ENCODE data around the gene TSR1. TPM values are rescaled to one million over a fixed set of nuclear protein-coding genes. Genes with fewer than 3 reads are reported as not detected.

TSR1 gene
- total RNA-seq, 1 donor from 2014 or later, result 8.7 TPM

- ATAC-seq (no peak), DNase-seq (ENCODE audit: low spot score) (no peak)
Observed at GRCh38 chr17:2289878-2290478, 46.3 kb downstream of the TSR1 start.

GRCh38 chr17:2283302-2283701 lies 53.0 kb downstream of the TSR1 start:
- no peak for DNase-seq (ENCODE audit: low spot score)

GRCh38 chr17:2282297-2282873 lies 53.9 kb downstream of the TSR1 start:
- ATAC-seq (peak; percentile 79), DNase-seq (ENCODE audit: low spot score) (no peak)

More at GRCh38 chr17:2283302-2283701, 53.0 kb downstream of the TSR1 start:
- no peak for ATAC-seq

- no peak for ATAC-seq
- DNase-seq (ENCODE audit: low spot score), result no peak
Observed at GRCh38 chr17:2279707-2280106, 56.5 kb downstream of the TSR1 start.

GRCh38 chr17:2277429-2278170 lies 58.7 kb downstream of the TSR1 start:
- no peak for ATAC-seq
- no peak for DNase-seq (ENCODE audit: low spot score)

GRCh38 chr17:2275722-2276121 lies 60.5 kb downstream of the TSR1 start:
- no peak for DNase-seq (ENCODE audit: low spot score)
- ATAC-seq, result no peak

GRCh38 chr17:2274414-2274813 lies 61.8 kb downstream of the TSR1 start:
- no peak for DNase-seq (ENCODE audit: low spot score)
- ATAC-seq, result no peak

Other genes with a start within 250 kb of the TSR1 start
- gene SMG6, start 32.7 kb downstream of the TSR1 start, total RNA-seq, result 10.3 TPM
- 5.1 TPM for gene SRR, start 32.5 kb downstream of the TSR1 start, total RNA-seq
- 18.7 TPM for gene SGSM2, start 1.0 kb upstream of the TSR1 start, total RNA-seq
- 8.6 TPM for gene MNT, start 64.6 kb upstream of the TSR1 start, total RNA-seq
- gene METTL16, start 175.4 kb upstream of the TSR1 start, total RNA-seq, result 8.1 TPM

Measured in left lobe of liver (tissue), 2 donors.